Measurements from ENCODE around the gene HSPA12B. TPM values are rescaled to one million over a fixed set of nuclear protein-coding genes. Genes with fewer than 3 reads are reported as not detected.
A peak's percentile ranks its signal among the peaks of the same experiment; 100 is the strongest.

The HSPA12B gene
- total and polyA plus RNA-seq, 2 of the 8 experiments (the other 6 are each of a cell fraction or from before 2014, with no cell fraction given): 2.2 to 4.3 TPM

- peaks cover 15% of the 10 kb centered on the region for H3K79me1 ChIP-seq (ENCODE audit: low read depth, low read length)
- H3K4ac ChIP-seq (replicated peaks; ENCODE audit: insufficient read length, low read depth, low read length): no peak overlapping the region
- peaks cover 0 to 15% (median 2%) of the 10 kb centered on the region in 4 experiments; a peak in 5 of 8 replicates for H3K36me3 ChIP-seq (ENCODE audit: control insufficient read depth in 2 of 4, insufficient read depth in 4 of 4, low read length in 3 of 4)
- H3K56ac ChIP-seq (replicated peaks; ENCODE audit: insufficient read length, low read depth, low read length): no peak overlapping the region
- POLR2A ChIA-PET (ENCODE audit: partially characterized antibody): interaction anchor here (0.7 to 1.2 kb wide), 4 partner anchors 9 to 40 kb away, joined by 3 to 5 read pairs (median 4); no protein-coding TSS in a partner anchor
- H3K4me2 ChIP-seq (ENCODE audit: insufficient read depth in 1 of 2, low read depth in 2 of 2, low read length in 2 of 2): no peak overlapping the region
- peak overlapping the region; percentile 78; the same call in 1 of the 2 replicates for H2BK5ac ChIP-seq (ENCODE audit: low read depth, low read length)
- H2BK20ac ChIP-seq (ENCODE audit: low read length): no peak overlapping the region
- H4K5ac ChIP-seq (ENCODE audit: insufficient read length, low read depth, low read length): no peak overlapping the region
- H2BK15ac ChIP-seq (ENCODE audit: low read length): no peak overlapping the region
- no peak overlapping the region for H2BK12ac ChIP-seq (ENCODE audit: low read depth, low read length)
- CTCF ChIA-PET (ENCODE audit: partially characterized antibody): interaction anchor here (0.9 to 18.6 kb wide), 8 partner anchors 3 to 83 kb away, joined by 3 to 277 read pairs (median 8); partner anchors contain the start of genes ADISSP and HSPA12B
- H3K23ac ChIP-seq (ENCODE audit: insufficient read length): no peak overlapping the region
- H3K4me3 ChIP-seq (ENCODE audit: extremely low read depth in 1 of 4, insufficient read depth in 2 of 4, low read depth in 3 of 4, low read length in 4 of 4): no peak overlapping the region
- peaks cover 6 to 20% of the 10 kb centered on the region in 2 experiments for H4K20me1 ChIP-seq (replicated peaks in 1 of 2; ENCODE audit: control insufficient read depth in 1 of 2, insufficient read depth in 2 of 2, low read length in 2 of 2)
- H3K4me1 ChIP-seq (replicated peaks in 1 of 4; ENCODE audit: control insufficient read depth in 3 of 4, insufficient read depth in 4 of 4, low read length in 3 of 4): no peaks in the 10 kb centered on the region
- no peaks in the 10 kb centered on the region for H3K23me2 ChIP-seq (ENCODE audit: low read depth, low read length)
- H3K27ac ChIP-seq (ENCODE audit: low read depth, low read length): no peak overlapping the region
- H3K79me2 ChIP-seq (ENCODE audit: control insufficient read depth in 1 of 2, insufficient read depth in 2 of 2, low read length in 2 of 2): peaks cover 0 to 8% of the 10 kb centered on the region in 2 experiments; a peak in 1 of 4 replicates
- H2BK120ac ChIP-seq (replicated peaks; ENCODE audit: low read depth, low read length): no peak overlapping the region
- H3K9me3 ChIP-seq (ENCODE audit: insufficient read depth in 2 of 2, low read depth in 1 of 2, low read length in 1 of 2): no peaks in the 10 kb centered on the region
- H4K8ac ChIP-seq (ENCODE audit: extremely low read depth, insufficient read depth, low read length): no peak overlapping the region
- no peak overlapping the region for H3K18ac ChIP-seq (ENCODE audit: extremely low read depth, low read length)
- no peak for TF ChIP-seq KDM4A (IDR thresholded peaks at IDR 0.05; ENCODE audit: low read depth, low read length, severe bottlenecking)
- no peak for TF ChIP-seq RFX5 (IDR thresholded peaks at IDR 0.05; ENCODE audit: borderline replicate concordance, low read depth, low read length)
- TF ChIP-seq POLR2A (IDR thresholded peaks at IDR 0.05; ENCODE audit: control extremely low read depth in 1 of 2, low read depth in 2 of 2, low read length in 2 of 2): no peak
- no peak for TF ChIP-seq FOSL1 (IDR thresholded peaks at IDR 0.05; ENCODE audit: insufficient read depth, low read depth, low read length)
- TF ChIP-seq SP4 (IDR thresholded peaks at IDR 0.05; ENCODE audit: low read length): no peak
- H3K9ac ChIP-seq (replicated peaks in 1 of 4; ENCODE audit: extremely low read depth in 1 of 4, low read depth in 3 of 4, low read length in 3 of 4): no peak overlapping the region
- H3K27me3 ChIP-seq (replicated peaks in 1 of 4; ENCODE audit: control insufficient read depth in 3 of 4, extremely low read depth in 1 of 4, insufficient read depth in 3 of 4, low read length in 3 of 4): no peaks in the 10 kb centered on the region
- 94% methylated on average over 11 of the region's 11 CpGs; no CpG with 5 or more reads in 1 of the 2 experiments for WGBS, 2 experiments (ENCODE audit: extremely low coverage in 1 of 2, insufficient coverage in 1 of 2, insufficient read length in 1 of 2, insufficient replicate concordance in 2 of 2, low coverage in 1 of 2, low lambda C conversion rate in 2 of 2, missing lambda C conversion rate in 1 of 2)
- H2AFZ ChIP-seq (ENCODE audit: low read length): no peak overlapping the region
- no peak overlapping the region for H3K14ac ChIP-seq (ENCODE audit: insufficient read length)
- no peak overlapping the region for H2AK5ac ChIP-seq (ENCODE audit: low read depth, low read length)
- DNase-seq (ENCODE audit: low read depth in 1 of 2, low spot score in 2 of 2) (no peak), FAIRE-seq (no peak)
- H4K91ac ChIP-seq (replicated peaks; ENCODE audit: insufficient read length, low read length): no peak overlapping the region
Observed at GRCh38 chr20:3759884-3760283, 27.4 kb downstream of the HSPA12B start.

Data from H1 (cell line).